AG09309 (cell line): ENCODE measurements around the gene MEIS1.
"Not testable (repeated sequence)": the region's sequence is repeated elsewhere in the genome, so short reads cannot be mapped to it uniquely, and the experiment has no call there.

Experiments used
- DNase-seq: peaks from one replicate; pipeline ENCODE4 v3.0.0-alpha.2; 2010; ENCODE audit warnings: low read depth
- H3K4me3 ChIP-seq: 2 replicates; pipeline ENCODE4 v1.5.1; 2011; ENCODE audit warnings: mild to moderate bottlenecking, low read depth, low read length, moderate library complexity; ENCODE audit not compliant: control insufficient read depth
- TF ChIP-seq, protein P1 (sequence below): IDR thresholded peaks from 2 replicates; pipeline ENCODE4 v1.5.1; 2011; ENCODE audit warnings: mild to moderate bottlenecking, low read depth, low read length, inconsistent platforms; ENCODE audit not compliant: insufficient read depth, control insufficient read depth; ENCODE audit errors: missing control alignments

The MEIS1 gene

DNA sequence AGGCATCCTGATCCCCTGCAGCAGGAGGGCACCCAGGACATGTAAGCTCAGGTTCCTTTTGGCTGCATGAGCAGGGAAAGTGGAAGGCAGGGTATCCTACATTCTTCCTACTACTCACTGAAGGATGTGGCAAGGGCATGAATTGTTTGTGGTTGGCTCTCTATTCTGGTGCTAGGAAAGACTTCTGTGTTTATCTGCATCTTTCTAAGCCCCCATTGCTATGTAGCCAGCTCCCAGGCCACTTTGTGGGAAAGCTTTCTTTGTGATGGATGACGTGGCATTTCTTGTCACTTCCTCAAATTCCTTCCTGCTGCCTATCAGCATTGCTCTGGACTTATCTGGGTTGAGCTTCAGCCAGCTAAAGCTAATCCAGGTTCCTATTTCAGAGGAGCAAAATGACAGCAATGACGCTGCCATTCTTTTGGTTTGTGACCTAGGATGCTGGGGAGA is 46.2 kb downstream of the MEIS1 start:
- no peak overlapping the region for H3K4me3 ChIP-seq
- DNase-seq, result no peak
- TF ChIP-seq, protein P1, sequence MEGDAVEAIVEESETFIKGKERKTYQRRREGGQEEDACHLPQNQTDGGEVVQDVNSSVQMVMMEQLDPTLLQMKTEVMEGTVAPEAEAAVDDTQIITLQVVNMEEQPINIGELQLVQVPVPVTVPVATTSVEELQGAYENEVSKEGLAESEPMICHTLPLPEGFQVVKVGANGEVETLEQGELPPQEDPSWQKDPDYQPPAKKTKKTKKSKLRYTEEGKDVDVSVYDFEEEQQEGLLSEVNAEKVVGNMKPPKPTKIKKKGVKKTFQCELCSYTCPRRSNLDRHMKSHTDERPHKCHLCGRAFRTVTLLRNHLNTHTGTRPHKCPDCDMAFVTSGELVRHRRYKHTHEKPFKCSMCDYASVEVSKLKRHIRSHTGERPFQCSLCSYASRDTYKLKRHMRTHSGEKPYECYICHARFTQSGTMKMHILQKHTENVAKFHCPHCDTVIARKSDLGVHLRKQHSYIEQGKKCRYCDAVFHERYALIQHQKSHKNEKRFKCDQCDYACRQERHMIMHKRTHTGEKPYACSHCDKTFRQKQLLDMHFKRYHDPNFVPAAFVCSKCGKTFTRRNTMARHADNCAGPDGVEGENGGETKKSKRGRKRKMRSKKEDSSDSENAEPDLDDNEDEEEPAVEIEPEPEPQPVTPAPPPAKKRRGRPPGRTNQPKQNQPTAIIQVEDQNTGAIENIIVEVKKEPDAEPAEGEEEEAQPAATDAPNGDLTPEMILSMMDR, result no peak

DNA sequence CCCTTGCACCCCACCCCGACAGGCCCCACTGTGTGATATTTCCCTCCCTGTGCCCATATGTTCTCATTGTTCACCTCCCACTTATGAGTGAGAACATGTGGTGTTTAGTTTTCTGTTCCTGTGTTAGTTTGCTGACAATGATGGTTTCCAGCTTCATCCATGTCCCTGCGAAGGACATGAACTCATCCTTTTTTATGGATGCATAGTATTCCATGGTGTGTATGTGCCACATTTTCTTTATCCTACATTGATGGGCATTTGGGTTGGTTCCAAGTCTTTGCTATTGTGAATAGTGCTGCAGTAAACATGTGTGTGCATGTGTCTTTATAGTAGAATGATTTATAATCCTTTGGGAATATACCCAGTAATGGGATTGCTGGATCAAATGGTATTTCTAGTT is 50.3 kb downstream of the MEIS1 start:
- H3K4me3 ChIP-seq, DNase-seq: not testable (repeated sequence)

DNA sequence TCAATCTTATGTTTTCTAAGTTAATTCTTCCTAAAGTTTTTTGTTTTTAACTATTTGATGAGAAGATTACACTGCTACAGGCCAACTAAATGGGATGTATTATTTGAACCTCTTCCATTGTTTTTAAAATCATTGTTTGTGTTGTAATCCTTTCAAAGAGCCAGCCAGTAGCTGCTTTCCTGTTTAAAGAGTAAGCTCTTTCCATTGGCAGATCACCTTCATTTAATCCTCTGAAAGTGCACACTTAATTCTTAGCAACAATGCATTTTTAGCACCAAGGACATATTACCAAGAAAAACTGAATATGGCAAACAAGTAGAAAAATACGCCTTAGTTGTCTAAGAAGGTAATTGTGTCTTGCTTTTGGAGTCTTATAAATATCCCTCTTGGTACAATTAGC is 54.0 kb downstream of the MEIS1 start:
- TF ChIP-seq, protein P1, result no peak
- DNase-seq, result no peak
- H3K4me3 ChIP-seq, result no peak overlapping the region

GRCh38 chr2:66489436-66489835 is 54.5 kb downstream of the MEIS1 start:
- TF ChIP-seq, protein P1, result no peak
- no peak for DNase-seq
- no peak overlapping the region for H3K4me3 ChIP-seq

DNA sequence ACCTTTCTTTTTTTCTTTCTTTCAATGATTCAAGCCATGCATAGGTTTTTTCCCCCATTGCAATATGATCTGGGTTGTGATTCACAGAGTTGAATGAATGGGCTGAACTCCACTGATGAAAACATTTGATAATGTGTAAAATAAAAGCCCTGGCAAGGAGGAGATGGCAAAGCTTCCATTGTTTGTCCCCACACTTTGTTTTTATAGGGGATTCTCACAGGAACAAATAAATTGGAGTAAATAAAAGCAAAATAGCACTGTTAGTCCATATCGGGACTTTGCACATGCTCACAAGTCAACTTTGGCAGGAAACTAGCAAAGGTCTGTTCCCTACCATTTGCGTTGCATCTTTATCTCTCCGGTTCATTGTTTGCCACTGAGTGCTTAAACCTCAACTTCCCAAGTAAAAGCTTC is 55.7 kb downstream of the MEIS1 start:
- TF ChIP-seq, protein P1, result no peak
- H3K4me3 ChIP-seq, result no peak overlapping the region
- DNase-seq, result no peak

DNA sequence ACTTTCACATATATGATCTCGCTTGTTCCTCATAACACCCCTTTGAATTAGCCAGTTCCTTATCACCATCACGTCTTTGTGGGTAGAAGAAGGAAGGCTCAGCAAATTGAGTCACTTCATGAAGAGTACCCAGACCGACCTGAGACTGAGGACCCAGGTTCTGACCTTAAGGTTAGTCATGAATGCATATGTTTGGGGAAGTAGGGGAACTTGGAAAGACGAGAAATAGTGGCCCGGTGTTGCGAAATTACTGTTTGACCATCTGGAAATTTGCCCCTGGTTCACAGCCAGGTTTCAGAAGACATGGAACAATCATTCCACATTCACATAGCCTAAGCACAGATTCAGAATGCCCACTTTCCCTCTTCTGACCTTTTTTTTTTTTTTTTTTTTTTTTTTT is 59.8 kb downstream of the MEIS1 start:
- DNase-seq, result peak; percentile 32
- TF ChIP-seq, protein P1, result no peak
- H3K4me3 ChIP-seq, result no peak overlapping the region

- H3K4me3 ChIP-seq, result no peak overlapping the region
- DNase-seq, result peak; percentile 47
- TF ChIP-seq, protein P1, result peak; percentile 27
Measured at GRCh38 chr2:66495788-66496640, 61.1 kb downstream of the MEIS1 start.
